DND-41 (cell line): ENCODE measurements around the gene SLC35G4.

ENCODE experiments used
- ATAC-seq: fragments of 200-7000 bp; cut with Tn5 transposase; 3 replicates; pipeline ENCODE4 v1.9.1; 2021; ENCODE audit warnings: low read depth; ENCODE audit not compliant: insufficient read depth
- DNase-seq: peaks from one replicate; pipeline ENCODE4 v3.0.0-alpha.2; 2020
- H2AFZ ChIP-seq: 2 replicates; pipeline ENCODE4 v1.6.0; 2012; ENCODE audit warnings: low read depth, low read length
- H3K27ac ChIP-seq: 2 replicates; pipeline ENCODE4 v1.5.1; 2012; ENCODE audit warnings: low read length, inconsistent platforms
- H3K27me3 ChIP-seq: fragments of 200-600 bp; sonication (generic); 2 replicates; pipeline ENCODE4 v1.6.0; 2012; ENCODE audit warnings: low read length, mild to moderate bottlenecking, inconsistent platforms; ENCODE audit not compliant: insufficient read depth, poor library complexity
- H3K36me3 ChIP-seq: 2 replicates; pipeline ENCODE4 v1.5.1; 2012; ENCODE audit warnings: low read length, inconsistent platforms; ENCODE audit not compliant: insufficient read depth
- H3K4me1 ChIP-seq: 2 replicates; pipeline ENCODE4 v1.5.1; 2012; ENCODE audit warnings: mild to moderate bottlenecking, low read length; ENCODE audit not compliant: insufficient read depth
- H3K4me2 ChIP-seq: 2 replicates; pipeline ENCODE4 v1.6.0; 2012; ENCODE audit warnings: mild to moderate bottlenecking, moderate library complexity, low read length, inconsistent platforms; ENCODE audit not compliant: insufficient read depth
- H3K4me3 ChIP-seq, 2 experiments: fragments of 200-600 bp in 1 of 2; shearing (Covaris generic) in 1 of 2; 2 replicates each; pipeline ENCODE4 v1.5.1; 2012 to 2016; ENCODE audit warnings: inconsistent platforms in 2 of 2, low read length in 2 of 2, mild to moderate bottlenecking in 2 of 2, low read depth in 1 of 2, moderate library complexity in 1 of 2
- H3K79me2 ChIP-seq: 2 replicates; pipeline ENCODE4 v1.6.0; 2012; ENCODE audit warnings: low read length, inconsistent platforms; ENCODE audit not compliant: insufficient read depth
- H3K9ac ChIP-seq: 2 replicates; pipeline ENCODE4 v1.6.0; 2012; ENCODE audit warnings: low read depth, mild to moderate bottlenecking, inconsistent platforms, low read length, moderate library complexity
- H3K9me3 ChIP-seq: 2 replicates; pipeline ENCODE4 v1.5.1; 2012; ENCODE audit warnings: low read length, moderate library complexity, mild to moderate bottlenecking, inconsistent platforms; ENCODE audit not compliant: insufficient read depth, severe bottlenecking
- H4K20me1 ChIP-seq: 2 replicates; pipeline ENCODE4 v1.6.0; 2012; ENCODE audit warnings: low read length; ENCODE audit not compliant: insufficient read depth
- CTCF ChIP-seq: IDR thresholded peaks from 2 replicates; pipeline ENCODE4 v1.5.1; 2012; ENCODE audit warnings: borderline replicate concordance, low read length, moderate library complexity, mild to moderate bottlenecking; ENCODE audit not compliant: poor library complexity, severe bottlenecking; ENCODE audit errors: extremely low read depth
- EZH2 ChIP-seq: IDR thresholded peaks from 3 replicates; pipeline ENCODE4 v1.6.1; 2012; ENCODE audit warnings: borderline replicate concordance, low read depth, mild to moderate bottlenecking, moderate library complexity, low read length, inconsistent platforms; ENCODE audit not compliant: severe bottlenecking

Gene SLC35G4

DNA sequence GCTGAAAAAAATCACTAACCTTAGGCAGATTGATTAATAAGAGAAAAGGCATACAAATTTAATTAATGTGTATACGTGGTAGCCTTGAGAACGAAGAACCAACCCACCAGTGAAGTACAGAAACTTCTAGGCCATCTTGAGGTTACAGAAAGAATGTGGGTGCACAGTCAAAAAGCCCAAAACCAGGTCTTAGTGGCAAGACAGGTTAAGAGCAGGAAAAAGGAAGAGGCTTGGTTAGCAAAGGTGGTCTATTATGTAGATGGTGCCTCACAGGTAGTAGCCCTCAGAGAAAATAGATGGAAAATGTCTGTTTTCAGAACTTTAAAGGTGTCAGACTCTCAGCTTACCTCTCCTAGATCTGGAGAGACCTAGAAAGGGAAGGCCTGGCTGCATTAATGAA is 22.0 kb upstream of the SLC35G4 start:
- no peak; the same call in 2 of the 3 replicates for ATAC-seq
- H3K4me2 ChIP-seq, result peak overlapping the region; percentile 26
- H3K9ac ChIP-seq, result no peak overlapping the region; the same call in 1 of the 2 replicates
- H2AFZ ChIP-seq, result no peak overlapping the region
- no peaks in the 10 kb centered on the region for H3K36me3 ChIP-seq
- H4K20me1 ChIP-seq, result no peaks in the 10 kb centered on the region
- no peaks in the 10 kb centered on the region for H3K27me3 ChIP-seq
- H3K79me2 ChIP-seq, result no peaks in the 10 kb centered on the region
- peaks cover 37% of the 10 kb centered on the region for H3K4me1 ChIP-seq
- no peaks in the 10 kb centered on the region for H3K9me3 ChIP-seq
- no peak for TF ChIP-seq CTCF
- no peak for TF ChIP-seq EZH2
- no peak overlapping the region for H3K4me3 ChIP-seq
- DNase-seq, result no peak
- peak overlapping the region; percentile 74 for H3K27ac ChIP-seq

- H3K9ac ChIP-seq, result no peak overlapping the region; the same call in 1 of the 2 replicates
- peak; percentile 60 for DNase-seq
- H3K4me3 ChIP-seq, result no peak overlapping the region
- ATAC-seq, result peak; percentile 95
- H3K4me2 ChIP-seq, result peak overlapping the region; percentile 32
- peaks cover 37% of the 10 kb centered on the region for H3K4me1 ChIP-seq
- no peaks in the 10 kb centered on the region for H4K20me1 ChIP-seq
- no peak overlapping the region for H2AFZ ChIP-seq
- no peaks in the 10 kb centered on the region for H3K36me3 ChIP-seq
- peak overlapping the region; percentile 74; the same call in 1 of the 2 replicates for H3K27ac ChIP-seq
- no peaks in the 10 kb centered on the region for H3K9me3 ChIP-seq
- no peak for TF ChIP-seq EZH2
- peak; percentile 34 for TF ChIP-seq CTCF
- H3K27me3 ChIP-seq, result no peaks in the 10 kb centered on the region
- no peaks in the 10 kb centered on the region for H3K79me2 ChIP-seq
These were observed 21.6 kb upstream of the SLC35G4 start for GRCh38 chr18:11587846-11588245.

- Histone ChIP-seq H3K36me3 (no peaks in the 10 kb centered on the region), H3K27me3 (no peaks in the 10 kb centered on the region), H3K9me3 (no peaks in the 10 kb centered on the region), H3K27ac (no peak overlapping the region), H3K4me3 (no peak overlapping the region), H3K4me1 (peaks cover 18% of the 10 kb centered on the region), H2AFZ (no peak overlapping the region), H3K9ac (no peak overlapping the region), H3K79me2 (no peaks in the 10 kb centered on the region), H4K20me1 (no peaks in the 10 kb centered on the region), H3K4me2 (no peak overlapping the region)
- no peak for TF ChIP-seq EZH2
- peak; percentile 49 for TF ChIP-seq CTCF
- peak; percentile 27 for DNase-seq
- ATAC-seq, result no peak
These were observed 17.4 kb upstream of the SLC35G4 start for GRCh38 chr18:11591957-11592356.

- ATAC-seq (no peak), DNase-seq (no peak)
- Histone ChIP-seq H3K4me2 (no peak overlapping the region), H3K27ac (no peak overlapping the region), H3K9ac (no peak overlapping the region), H4K20me1 (no peaks in the 10 kb centered on the region), H2AFZ (no peak overlapping the region), H3K27me3 (peaks cover 2% of the 10 kb centered on the region), H3K79me2 (no peaks in the 10 kb centered on the region), H3K36me3 (no peaks in the 10 kb centered on the region), H3K4me1 (peaks cover 10% of the 10 kb centered on the region; the same call in 1 of the 2 replicates), H3K4me3 (no peak overlapping the region), H3K9me3 (no peaks in the 10 kb centered on the region)
- no peak for TF ChIP-seq CTCF
- no peak for TF ChIP-seq EZH2
These were observed 9.1 kb upstream of the SLC35G4 start for GRCh38 chr18:11600321-11600720.
